Measurements from ENCODE around the gene PARD3B.

- no peak for TF ChIP-seq POLR2A (IDR thresholded peaks at IDR 0.05)
- no peak for TF ChIP-seq CTCF (IDR thresholded peaks at IDR 0.05)
Measured at GRCh38 chr2:204886713-204887112, 341.4 kb downstream of the PARD3B start.
